Thyroid gland (tissue), 4 donors: ENCODE data around the gene HLA-F.

Experiments used
- POLR2A ChIP-seq, 2 donors: fragments of 450-650 bp; IDR thresholded peaks; one replicate each; pipeline ENCODE4 v1.6.1; 2017; ENCODE audit warnings: antibody characterized with exemption in 2 of 2, mild to moderate bottlenecking in 2 of 2, moderate library complexity in 1 of 2
- TF ChIP-seq, protein P1 (sequence below), 6 experiments: fragments of 200-600 bp in 3 of 6; fragments of 450-650 bp in 3 of 6; sonication (generic) in 3 of 6; IDR thresholded peaks; one replicate each; pipeline ENCODE4 v1.5.1; 2016 to 2019; ENCODE audit warnings: antibody characterized with exemption in 6 of 6, mild to moderate bottlenecking in 2 of 6, inconsistent platforms in 1 of 6, moderate library complexity in 1 of 6

DNA sequence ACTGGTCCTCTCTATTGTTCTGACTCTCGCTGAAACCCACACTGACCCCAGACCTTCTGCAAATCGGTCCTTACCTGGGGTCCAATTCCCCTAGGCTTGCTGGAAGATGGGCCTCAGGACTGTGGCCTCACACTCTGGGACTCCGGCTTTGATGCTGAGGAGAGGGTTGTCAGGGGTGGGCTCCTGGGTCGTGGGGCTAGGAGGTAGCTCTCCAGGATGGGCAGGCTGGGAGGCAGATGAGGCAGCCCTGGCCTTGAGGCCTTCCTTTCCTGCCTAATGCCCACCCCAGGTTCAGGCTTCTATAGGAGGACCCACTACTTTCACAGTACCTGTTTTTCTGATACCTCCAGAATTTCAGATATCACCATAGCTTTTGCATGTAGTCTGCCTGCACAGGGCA, 21.4 kb downstream of the HLA-F start:
- no peak for TF ChIP-seq POLR2A (IDR thresholded peaks at IDR 0.05)
- TF ChIP-seq, protein P1, sequence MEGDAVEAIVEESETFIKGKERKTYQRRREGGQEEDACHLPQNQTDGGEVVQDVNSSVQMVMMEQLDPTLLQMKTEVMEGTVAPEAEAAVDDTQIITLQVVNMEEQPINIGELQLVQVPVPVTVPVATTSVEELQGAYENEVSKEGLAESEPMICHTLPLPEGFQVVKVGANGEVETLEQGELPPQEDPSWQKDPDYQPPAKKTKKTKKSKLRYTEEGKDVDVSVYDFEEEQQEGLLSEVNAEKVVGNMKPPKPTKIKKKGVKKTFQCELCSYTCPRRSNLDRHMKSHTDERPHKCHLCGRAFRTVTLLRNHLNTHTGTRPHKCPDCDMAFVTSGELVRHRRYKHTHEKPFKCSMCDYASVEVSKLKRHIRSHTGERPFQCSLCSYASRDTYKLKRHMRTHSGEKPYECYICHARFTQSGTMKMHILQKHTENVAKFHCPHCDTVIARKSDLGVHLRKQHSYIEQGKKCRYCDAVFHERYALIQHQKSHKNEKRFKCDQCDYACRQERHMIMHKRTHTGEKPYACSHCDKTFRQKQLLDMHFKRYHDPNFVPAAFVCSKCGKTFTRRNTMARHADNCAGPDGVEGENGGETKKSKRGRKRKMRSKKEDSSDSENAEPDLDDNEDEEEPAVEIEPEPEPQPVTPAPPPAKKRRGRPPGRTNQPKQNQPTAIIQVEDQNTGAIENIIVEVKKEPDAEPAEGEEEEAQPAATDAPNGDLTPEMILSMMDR (IDR thresholded peaks at IDR 0.05), result no peak
